Measurements from ENCODE around the gene CELF2. TPM values are rescaled to one million over a fixed set of nuclear protein-coding genes. Genes with fewer than 3 reads are reported as not detected.

The CELF2 gene
- total RNA-seq, 1 donor from 2014 or later = 27.5 TPM

DNA sequence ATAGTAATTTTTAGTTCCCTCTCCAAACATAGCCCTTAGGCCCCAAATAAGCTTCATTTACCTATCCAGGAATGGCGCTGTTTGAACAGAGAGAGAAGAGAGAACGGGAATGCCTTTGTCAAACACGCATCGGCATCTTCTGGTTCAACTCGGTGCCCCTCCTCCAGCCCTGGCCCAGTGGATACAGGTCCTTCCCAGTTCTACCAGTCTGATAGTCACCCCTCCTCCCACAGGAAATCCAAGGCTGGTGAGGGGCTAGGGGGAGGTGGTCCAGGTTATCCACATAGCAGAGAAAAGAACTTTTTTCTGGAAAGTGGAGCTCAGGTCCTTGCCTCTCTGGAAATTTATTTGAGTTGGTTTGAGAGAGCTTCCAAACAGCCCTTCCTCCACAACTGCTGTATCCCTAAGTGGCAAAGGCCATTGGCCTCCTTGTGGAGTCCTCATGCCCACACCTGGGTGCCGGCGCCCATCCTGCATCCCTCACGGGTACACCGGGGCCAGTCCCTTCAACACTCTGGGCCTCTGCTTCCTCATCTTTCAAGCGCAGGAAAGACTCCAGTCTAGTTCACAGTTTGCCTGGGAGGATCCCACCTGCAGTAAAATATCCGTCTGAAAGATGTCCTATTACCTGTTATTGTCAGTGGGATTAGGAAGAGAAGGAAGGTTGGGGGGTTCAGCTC, 287.4 kb downstream of the CELF2 start:
- TF ChIP-seq, protein P1, sequence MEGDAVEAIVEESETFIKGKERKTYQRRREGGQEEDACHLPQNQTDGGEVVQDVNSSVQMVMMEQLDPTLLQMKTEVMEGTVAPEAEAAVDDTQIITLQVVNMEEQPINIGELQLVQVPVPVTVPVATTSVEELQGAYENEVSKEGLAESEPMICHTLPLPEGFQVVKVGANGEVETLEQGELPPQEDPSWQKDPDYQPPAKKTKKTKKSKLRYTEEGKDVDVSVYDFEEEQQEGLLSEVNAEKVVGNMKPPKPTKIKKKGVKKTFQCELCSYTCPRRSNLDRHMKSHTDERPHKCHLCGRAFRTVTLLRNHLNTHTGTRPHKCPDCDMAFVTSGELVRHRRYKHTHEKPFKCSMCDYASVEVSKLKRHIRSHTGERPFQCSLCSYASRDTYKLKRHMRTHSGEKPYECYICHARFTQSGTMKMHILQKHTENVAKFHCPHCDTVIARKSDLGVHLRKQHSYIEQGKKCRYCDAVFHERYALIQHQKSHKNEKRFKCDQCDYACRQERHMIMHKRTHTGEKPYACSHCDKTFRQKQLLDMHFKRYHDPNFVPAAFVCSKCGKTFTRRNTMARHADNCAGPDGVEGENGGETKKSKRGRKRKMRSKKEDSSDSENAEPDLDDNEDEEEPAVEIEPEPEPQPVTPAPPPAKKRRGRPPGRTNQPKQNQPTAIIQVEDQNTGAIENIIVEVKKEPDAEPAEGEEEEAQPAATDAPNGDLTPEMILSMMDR (IDR thresholded peaks at IDR 0.05; ENCODE audit: unreplicated experiment) = no peak
- Mint-ChIP-seq H3K27me3 (ENCODE audit: unreplicated experiment) (peaks cover 4% of the 10 kb centered on the region), H3K36me3 (ENCODE audit: low read depth, unreplicated experiment) (peaks cover 55% of the 10 kb centered on the region), H3K4me3 (ENCODE audit: unreplicated experiment) (no peak overlapping the region), H3K27ac (ENCODE audit: unreplicated experiment) (no peak overlapping the region), H3K9me3 (ENCODE audit: unreplicated experiment) (peaks cover 4% of the 10 kb centered on the region), H3K4me1 (ENCODE audit: unreplicated experiment) (no peaks in the 10 kb centered on the region)
- no peak for DNase-seq (ENCODE audit: low spot score)

DNA sequence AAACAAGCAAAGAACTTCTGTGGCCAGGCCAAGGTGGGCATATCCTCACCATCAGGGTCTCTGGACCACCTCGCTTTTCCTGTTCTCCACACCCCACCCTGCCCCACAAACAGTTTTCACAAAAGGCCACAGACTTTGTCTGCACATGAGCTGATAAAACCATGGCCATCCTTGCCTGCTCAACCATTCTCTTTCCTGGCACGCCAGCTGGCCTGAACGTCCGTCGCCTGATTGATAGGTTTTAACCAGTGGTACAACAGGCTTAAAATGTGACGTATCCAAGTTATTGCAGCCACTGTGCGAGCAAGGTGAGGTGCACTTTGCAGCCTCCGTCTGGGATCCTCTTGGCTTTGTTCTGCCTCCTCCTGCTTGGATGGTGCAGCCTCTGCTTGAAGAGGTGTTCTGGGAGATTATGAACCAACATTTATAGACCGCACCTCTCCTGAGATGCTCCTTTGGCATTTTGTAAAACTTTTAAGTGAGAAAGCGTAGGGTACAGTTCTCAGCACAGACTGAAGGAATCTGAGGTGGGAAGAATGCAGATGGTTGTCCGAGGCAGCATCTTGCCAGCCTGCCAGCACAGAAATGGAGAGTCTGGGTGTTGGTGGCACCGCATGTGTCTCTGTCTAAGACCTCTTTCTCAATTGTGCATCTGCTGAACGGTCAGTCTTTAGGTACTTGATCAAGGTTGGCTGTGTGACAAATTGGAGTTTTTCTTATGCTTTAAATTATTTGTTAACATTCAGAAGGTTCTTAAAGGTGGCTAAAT, 288.3 kb downstream of the CELF2 start:
- peaks cover 4% of the 10 kb centered on the region for H3K9me3 Mint-ChIP-seq (ENCODE audit: unreplicated experiment)
- H3K27me3 Mint-ChIP-seq (ENCODE audit: unreplicated experiment) = peaks cover 4% of the 10 kb centered on the region
- DNase-seq (ENCODE audit: low spot score) = no peak
- peaks cover 60% of the 10 kb centered on the region for H3K36me3 Mint-ChIP-seq (ENCODE audit: low read depth, unreplicated experiment)
- TF ChIP-seq, protein P1 (IDR thresholded peaks at IDR 0.05; ENCODE audit: unreplicated experiment) = no peak
- peak overlapping the region; percentile 39 for H3K4me3 Mint-ChIP-seq (ENCODE audit: unreplicated experiment)
- no peaks in the 10 kb centered on the region for H3K4me1 Mint-ChIP-seq (ENCODE audit: unreplicated experiment)
- H3K27ac Mint-ChIP-seq (ENCODE audit: unreplicated experiment) = no peak overlapping the region

DNA sequence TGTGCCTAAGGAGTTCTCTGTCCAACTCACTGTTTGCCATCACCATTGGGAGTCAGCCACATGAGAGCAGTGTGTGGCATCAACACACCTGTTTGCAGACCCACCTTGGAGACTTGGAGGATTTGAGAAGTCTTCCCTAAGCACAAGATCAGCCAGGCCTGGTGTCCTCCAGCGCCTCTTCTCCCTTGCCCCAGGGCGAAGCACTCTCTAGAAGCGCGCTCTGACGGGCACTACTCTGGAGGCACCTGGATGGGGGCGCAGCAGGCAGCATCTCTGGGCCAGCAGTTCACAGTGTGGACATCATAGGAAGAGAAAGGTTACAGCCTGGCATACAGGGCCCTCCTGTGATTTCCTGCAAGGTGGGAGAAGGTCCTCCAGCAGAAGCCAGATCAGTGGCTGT, 289.3 kb downstream of the CELF2 start:
- Mint-ChIP-seq H3K9me3 (ENCODE audit: unreplicated experiment) (peaks cover 4% of the 10 kb centered on the region), H3K27me3 (ENCODE audit: unreplicated experiment) (peaks cover 4% of the 10 kb centered on the region), H3K36me3 (ENCODE audit: low read depth, unreplicated experiment) (peaks cover 65% of the 10 kb centered on the region), H3K4me3 (ENCODE audit: unreplicated experiment) (peak overlapping the region; percentile 15), H3K4me1 (ENCODE audit: unreplicated experiment) (no peaks in the 10 kb centered on the region), H3K27ac (ENCODE audit: unreplicated experiment) (no peak overlapping the region)
- TF ChIP-seq, protein P1 (IDR thresholded peaks at IDR 0.05; ENCODE audit: unreplicated experiment) = no peak
- DNase-seq (ENCODE audit: low spot score) = no peak

DNA sequence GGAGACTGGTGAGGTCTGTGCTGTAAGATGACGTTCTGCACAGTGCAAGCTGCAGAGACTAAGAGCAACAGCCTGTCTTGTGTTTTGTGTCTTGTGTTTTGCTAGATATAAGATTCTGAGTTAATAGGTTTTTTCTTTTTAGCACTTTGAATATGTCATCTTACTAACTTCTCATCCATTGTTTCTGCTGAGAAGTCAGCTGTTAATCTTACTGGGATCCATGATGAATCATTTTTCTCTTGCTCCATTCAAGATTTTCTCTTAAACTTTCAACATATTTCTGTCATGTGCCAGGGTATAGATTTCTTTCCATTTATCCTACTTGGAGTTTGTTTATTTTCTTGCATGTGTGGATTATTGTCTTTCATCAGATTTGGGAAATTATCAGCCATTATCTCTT, 290.3 kb downstream of the CELF2 start:
- Mint-ChIP-seq H3K36me3 (ENCODE audit: low read depth, unreplicated experiment) (peaks cover 60% of the 10 kb centered on the region), H3K27me3 (ENCODE audit: unreplicated experiment) (peaks cover 4% of the 10 kb centered on the region), H3K9me3 (ENCODE audit: unreplicated experiment) (peaks cover 4% of the 10 kb centered on the region), H3K27ac (ENCODE audit: unreplicated experiment) (no peak overlapping the region), H3K4me3 (ENCODE audit: unreplicated experiment) (peak overlapping the region; percentile 1), H3K4me1 (ENCODE audit: unreplicated experiment) (no peaks in the 10 kb centered on the region)
- no peak for DNase-seq (ENCODE audit: low spot score)
- TF ChIP-seq, protein P1 (IDR thresholded peaks at IDR 0.05; ENCODE audit: unreplicated experiment) = no peak

DNA sequence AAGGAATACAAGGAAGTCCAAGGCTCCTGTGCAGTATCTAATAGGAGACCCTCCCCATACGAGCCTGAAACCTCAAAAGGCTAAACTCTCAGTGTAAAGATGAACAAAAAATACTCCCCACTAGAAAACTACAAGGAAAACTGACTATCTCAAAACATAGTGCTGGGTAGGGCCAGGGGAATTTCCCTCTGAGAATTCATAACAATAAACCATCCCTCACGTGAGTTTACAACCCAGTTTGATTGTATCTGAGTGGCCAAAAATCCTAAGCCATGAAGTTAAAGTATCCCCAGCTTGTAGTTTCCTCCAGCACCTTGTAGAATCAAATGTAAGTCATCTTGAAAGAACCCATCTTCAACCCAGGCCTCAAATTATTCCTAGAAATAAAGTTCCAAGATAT, 293.4 kb downstream of the CELF2 start:
- TF ChIP-seq, protein P1 (IDR thresholded peaks at IDR 0.05; ENCODE audit: unreplicated experiment) = no peak
- no peak for DNase-seq (ENCODE audit: low spot score)
- Mint-ChIP-seq H3K27me3 (ENCODE audit: unreplicated experiment) (peaks cover 5% of the 10 kb centered on the region), H3K9me3 (ENCODE audit: unreplicated experiment) (peaks cover 4% of the 10 kb centered on the region), H3K4me3 (ENCODE audit: unreplicated experiment) (no peak overlapping the region), H3K36me3 (ENCODE audit: low read depth, unreplicated experiment) (peaks cover 55% of the 10 kb centered on the region), H3K27ac (ENCODE audit: unreplicated experiment) (no peak overlapping the region), H3K4me1 (ENCODE audit: unreplicated experiment) (no peaks in the 10 kb centered on the region)
